Measurements from ENCODE around the gene WNT7A.

WNT7A gene

DNA sequence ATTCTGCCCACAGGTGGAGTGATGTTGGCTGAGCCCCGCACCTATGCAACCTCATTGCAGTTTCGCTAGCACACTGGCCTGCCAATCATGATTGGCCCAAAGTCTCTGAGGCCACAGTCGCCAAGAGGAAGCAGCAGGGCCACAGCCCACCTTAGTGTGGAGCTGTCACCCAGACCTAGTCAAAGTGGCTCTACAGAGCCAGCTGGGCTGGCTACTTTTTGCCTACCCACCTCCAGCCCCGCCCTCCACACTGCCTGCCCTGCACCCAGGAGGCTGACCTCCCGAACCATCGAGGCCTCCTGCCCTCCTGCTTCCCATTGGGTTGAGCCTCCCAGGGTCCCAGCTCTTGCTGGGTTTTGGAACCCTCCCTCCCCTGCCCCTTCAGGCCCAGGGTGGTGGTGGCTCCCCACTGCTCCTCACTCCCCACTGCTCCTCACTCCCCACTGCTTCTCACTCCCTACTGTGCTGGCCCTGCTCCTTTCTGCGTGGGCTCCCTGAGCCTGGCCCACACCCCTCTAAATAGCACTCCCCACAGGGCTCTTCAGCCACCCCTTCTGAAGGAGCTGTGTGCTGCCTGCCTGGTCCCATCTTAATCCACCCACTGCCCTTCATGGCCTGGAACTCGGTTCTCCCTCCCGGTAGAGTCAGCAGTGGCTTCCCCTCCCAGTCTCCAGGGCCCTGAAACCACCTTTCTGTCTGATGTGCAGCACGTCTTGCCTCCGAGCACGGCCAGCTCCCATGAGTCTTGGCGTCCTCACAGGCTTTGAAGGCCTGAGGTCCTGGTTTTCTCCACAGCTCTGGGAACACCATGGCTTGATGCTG, 89.3 kb downstream of the WNT7A start:
- DNase-seq: no peak

DNA sequence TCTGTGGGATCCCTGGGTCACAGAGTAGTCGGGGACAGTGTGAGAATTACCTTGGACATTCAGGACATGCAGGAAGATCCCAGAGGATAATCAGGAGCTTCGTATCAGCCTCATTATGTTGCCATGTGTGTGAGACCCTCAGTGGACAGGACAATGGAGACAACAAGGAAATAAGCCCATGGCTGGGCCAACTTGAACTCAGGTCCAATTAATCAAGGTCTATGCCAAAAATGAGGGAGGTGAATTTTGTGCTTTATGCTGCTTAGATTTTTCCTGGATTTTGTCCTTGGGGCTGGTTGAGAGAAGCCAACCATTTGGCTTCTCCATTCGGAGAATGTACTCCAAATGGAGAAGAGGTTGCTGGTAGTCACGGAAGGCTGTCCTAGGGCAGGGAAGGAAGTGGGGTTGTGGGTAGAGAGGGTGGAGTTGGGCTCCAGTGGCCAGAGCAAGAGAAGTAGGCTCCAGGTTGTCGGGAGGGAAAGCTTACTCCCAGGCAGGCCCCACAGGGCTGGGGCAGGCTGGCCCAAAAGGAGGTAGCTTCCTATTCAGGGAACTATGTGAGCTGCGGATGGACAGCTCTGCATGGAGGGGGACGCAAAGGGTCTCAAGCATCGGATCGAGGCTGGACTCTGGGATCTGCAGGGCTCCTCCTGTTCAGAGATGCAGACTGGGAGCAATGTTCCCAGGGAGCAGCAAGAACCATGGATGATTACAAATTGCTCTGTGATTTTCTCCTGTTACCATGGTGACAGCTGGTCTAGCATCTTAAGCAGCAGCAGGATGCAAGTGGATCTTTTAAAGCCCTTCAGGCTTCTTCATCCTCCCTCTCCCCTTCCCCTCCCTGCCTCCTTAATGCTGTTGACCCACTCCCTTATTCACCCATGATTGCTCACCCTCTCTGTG, 91.1 kb downstream of the WNT7A start:
- no peak for DNase-seq

DNA sequence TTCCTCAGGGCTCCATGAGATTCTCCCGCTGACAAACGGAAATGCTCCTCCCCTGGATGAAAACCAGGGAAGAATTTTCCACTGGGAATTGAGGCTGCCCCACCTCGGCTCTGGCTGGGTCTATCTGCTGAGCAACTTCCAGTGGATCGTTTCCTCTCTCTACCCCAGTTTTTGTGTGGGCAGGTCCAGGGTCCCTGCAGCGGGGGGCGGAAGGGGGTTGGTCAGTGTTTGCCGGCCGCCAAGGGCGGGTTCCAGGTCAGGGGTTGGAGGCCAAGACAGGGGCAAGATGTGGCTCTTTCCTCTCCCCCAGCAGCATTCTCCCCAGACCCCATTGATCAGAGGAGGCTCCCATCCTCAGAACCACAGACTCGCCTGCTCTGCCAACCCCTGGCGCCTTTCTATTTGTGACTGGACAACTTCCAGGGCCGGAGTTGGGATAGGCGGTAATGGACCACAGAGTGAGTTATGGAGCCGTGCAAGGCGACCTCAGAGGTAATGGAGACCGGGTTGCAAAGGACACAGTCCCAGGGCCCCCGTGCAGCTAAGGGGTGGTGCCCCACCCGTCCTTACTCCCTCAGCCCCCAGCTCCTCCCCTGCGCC, 92.2 kb downstream of the WNT7A start:
- no peak for DNase-seq

DNA sequence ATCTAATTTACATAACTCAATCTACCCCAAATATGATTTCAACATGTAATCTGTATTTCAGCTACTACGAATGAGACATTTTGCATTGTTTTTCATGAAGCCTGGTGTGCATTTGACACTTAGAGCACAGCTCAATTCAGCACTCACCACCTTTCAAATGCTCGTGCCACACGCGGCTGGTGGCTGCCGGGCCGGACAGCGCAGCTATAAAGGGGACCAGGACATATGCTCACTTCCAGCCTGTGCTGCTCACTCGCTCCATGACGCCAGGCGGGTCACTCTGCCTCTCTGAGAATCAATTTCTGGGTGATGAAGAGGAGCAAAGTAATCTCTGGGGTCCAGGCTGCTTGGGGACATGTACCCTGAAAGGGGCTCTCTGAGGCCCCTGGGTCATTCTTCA, 93.1 kb downstream of the WNT7A start:
- no peak for DNase-seq

DNA sequence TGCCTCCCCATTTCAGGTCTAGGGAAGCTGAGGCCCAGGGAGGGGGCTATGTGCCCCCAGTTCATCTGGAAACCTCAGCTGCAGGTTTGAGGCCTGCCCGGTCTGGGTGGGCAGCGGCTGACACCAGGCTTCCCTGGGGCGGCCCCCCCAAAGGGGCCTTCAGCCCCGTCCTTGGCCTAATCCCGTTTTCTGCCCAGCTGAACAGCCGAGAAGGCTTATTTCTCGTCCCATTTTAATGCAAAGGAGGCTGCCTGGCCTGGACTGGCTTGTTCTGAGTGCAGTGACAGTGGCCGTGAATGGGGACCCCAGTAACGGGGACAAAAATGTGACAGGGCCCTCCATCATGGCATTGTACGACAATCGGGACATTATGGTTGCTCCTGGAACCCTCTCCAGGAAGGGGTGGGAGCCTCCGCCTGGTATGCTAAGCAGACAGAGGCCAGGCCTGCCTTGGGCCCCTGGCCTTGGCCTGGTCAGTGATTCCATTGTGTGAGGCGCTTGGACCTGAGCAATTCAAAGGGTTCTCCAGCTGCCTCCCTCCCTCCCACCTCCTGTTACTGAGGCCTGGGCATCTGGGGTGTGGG, 93.9 kb downstream of the WNT7A start:
- DNase-seq: no peak

DNA sequence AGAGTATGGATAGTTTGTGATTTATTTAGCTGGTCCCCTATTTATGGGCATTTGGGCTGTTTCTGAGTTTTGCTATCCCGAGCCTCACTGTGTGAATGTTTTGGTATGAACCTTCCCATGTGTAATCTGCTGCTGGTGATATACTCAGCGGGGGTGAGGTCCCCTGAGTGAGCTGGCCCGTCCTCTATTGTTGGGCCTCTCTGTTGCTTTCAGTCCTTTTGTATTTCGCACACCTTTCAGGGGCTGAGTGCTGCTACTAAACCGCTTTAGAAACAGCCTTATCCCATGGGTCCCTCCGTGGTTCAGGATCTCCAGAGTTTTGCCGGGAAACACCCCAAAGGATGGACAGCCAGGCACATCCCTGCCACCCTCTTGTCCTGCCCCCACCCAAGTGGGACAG, 94.5 kb downstream of the WNT7A start:
- no peak for DNase-seq

DNA sequence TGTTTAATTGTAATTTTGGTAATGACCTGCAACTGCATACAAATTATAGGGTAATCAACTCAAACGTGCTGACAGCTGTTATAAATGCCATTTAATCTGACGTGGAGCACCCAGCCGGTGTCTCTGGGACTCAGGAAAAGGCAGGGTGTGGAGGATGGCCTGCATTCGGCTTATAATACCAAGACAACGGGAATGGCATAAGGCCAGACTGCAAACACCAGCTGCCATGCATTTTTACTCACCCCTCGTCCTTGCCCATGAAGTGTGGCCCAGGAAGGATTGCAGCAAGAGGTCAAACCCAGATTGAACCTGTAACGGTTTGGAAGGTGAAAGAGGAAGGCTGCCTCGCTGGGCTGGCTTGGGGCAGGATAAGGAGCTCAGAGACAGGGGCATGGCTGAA, 96.4 kb downstream of the WNT7A start:
- no peak for DNase-seq

DNA sequence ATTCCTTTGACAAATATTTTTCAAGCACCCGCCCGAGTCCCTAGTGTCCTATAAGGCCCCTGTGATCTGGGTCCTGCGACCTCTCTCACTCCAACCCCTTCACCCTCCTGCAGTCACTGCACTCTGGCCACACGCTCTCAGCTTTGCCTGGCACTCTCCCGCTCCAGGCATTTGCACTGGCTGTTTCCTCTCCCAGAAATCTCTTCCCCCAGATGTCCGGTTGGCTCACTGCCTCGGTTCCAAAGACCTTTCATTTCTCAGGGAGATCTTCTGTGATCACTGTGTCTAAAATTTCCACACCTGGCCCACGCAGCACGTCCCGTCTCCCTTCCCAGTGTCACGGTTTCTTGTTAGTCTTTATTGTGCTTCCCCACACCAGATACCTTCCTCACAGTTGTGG, 97.4 kb downstream of the WNT7A start:
- DNase-seq: no peak

DNA sequence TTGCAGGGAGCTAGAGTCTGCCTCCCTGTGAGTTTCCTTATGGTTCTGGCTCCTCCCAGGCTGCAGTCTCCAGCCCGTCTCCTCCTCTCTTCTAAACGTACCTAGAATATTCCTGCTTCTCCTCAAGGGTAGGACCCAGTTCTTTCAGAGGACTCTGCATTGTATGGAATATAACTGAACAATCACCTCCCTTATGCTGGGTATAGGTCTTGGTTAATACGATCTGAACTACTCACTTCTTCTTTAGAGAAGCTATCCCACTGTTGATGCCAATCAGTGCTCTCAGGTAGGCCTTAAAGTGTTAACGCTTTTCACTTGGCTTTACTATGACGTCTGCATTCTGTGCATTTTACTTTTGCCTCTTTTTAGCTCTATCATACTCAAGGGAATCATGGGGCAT, 98.5 kb downstream of the WNT7A start:
- DNase-seq: no peak

DNA sequence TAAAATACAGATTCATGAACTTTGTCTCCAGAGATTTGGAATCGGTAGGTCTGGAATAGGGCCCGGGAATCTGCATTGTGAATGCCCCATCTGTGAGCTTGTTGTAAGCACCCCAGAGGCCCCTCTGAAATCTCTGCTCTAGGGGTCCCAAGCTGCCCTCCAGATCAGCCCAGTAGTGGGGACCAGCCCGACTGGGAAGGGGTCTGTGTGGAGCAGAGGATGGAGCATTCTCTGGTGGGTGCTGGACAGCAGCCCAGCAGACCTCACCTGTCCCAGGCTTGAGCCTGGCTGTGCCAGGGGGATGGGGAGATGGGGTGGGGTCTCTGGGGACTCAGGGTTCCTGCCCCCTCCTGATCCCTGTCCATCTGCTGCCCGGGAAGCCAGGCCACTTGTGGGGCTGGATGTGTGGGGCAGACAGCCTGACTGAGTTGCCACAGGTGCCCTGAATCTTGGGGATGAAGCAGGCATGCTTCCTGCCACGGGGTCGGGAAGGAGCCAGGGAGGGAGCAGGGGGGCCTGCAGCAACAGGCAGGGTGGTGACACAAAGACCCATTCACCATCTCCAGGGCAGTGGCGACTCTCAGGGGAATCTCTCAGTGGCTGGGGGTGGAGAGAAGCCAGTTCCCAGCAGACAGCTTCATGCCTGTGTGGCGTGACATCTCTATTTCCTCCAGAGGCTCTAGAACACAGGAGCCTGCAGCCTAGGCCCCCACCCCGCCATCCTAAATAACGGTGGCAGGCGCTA, 99.3 kb downstream of the WNT7A start:
- no peak for DNase-seq

DNA sequence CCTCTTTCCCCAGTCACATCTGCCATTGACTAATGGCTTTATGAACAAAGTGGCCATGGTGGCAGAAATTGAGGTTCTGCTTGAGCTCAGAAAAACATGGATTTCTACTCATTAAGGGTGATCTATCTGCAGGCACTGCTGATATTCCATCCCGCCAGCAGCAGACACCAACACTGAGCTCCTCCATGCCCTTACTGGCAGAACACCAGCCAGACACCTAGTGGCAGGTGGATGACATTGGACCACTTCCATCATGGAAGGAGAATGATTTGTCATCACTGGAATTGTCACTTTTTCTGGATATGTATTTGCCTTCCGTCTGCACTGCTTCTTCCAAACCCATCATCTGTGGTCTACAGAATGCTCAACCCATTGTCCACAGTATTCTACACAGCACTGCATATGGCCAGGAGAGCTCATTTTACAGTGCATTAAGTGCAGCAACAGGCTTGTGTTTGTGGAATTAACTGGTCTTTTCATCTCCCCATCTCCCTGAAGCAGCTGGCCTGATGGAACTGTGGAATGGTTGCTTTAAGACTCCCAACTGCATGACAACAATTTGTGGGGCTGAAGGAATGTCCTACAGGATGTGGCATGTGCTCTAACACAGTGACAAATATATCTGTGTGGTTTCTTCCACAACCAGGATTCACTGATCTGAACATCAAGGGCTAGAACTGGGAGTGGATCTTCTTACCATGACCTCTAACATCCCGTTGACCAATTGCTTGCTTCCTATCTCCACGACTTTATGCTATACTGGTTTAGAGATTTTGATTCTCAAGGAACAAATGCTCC, 103.4 kb downstream of the WNT7A start:
- DNase-seq: no peak

DNA sequence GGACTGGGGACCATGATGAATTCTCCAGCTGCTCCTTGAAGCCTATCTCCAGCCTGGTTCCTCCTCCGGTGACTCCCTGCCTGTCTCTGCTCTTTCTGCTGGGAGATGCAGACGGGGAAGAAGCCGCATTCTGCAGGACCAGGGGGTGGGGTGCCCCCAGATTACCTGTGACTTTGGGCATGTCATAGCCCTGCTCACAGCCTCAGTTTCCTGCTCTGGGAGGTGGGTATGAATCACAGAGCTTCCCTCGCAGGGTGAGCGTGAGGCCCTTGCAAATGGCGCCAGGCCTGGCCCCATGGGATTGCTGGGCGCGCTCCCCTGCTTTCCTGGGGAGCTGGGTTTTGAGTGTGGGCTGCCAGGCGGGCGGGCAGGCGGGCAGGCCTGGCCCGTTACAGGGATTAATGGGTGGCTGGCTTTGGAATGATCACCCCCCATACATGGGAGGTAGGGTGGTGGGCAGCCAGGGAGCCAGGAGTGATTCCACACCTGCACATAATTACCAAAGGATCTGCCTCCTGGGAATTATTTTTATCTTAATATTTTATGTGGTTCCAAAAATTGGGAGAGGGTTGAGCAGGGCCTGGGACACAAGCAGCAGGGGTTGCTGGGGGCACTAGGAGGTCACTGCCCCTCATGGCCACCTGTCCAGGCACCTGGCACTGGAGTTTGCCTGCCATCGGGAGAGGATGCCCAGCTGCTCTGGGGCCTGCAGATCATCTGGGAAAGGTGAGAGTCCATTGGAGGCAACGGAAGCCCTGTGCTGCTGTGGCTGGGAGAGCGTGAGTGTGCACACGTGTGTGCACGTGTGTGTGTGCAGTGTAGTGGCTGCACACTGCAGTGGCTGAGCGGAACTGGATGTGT, 106.8 kb downstream of the WNT7A start:
- DNase-seq: no peak

DNA sequence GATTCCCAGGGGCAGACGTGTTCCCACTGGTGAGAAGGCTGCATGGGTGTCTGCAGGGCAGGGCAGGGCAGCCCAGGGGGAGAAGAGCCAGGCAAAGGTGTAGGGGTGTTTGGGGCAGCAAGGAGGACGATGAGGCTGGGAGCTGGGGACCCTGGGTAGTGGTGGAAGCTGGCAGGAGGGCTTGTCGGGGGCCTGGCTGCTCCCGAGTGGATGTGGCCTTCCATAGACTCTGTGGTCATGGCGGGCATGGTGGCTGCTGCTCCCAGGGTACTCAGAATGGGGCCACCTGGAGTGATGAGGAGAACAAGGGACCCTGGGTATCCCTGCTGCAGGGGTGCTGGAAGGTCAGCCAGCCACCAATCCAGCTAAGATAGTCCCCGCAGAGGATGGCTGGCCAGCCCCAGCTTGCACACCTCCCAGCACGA, 107.5 kb downstream of the WNT7A start:
- DNase-seq: no peak

DNA sequence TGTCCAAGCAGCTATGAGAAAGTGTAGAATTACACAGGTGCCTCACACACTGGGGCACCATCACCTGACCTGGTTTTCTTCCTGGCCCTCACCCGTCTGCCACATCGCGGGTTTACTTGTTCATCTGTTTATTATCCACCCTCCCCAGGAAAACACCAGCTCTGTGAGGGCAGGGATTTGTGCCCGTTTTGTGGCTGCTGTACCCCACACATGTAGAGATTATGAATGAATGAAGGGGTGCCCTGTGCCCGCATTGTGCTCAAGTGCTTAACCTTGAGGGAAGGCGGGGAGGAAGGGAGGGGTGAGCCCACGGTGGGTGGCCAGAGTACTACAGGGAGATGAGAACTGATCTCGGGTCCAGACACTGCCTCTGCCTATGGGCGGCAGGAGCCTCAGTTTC, 108.4 kb downstream of the WNT7A start:
- no peak for DNase-seq

DNA sequence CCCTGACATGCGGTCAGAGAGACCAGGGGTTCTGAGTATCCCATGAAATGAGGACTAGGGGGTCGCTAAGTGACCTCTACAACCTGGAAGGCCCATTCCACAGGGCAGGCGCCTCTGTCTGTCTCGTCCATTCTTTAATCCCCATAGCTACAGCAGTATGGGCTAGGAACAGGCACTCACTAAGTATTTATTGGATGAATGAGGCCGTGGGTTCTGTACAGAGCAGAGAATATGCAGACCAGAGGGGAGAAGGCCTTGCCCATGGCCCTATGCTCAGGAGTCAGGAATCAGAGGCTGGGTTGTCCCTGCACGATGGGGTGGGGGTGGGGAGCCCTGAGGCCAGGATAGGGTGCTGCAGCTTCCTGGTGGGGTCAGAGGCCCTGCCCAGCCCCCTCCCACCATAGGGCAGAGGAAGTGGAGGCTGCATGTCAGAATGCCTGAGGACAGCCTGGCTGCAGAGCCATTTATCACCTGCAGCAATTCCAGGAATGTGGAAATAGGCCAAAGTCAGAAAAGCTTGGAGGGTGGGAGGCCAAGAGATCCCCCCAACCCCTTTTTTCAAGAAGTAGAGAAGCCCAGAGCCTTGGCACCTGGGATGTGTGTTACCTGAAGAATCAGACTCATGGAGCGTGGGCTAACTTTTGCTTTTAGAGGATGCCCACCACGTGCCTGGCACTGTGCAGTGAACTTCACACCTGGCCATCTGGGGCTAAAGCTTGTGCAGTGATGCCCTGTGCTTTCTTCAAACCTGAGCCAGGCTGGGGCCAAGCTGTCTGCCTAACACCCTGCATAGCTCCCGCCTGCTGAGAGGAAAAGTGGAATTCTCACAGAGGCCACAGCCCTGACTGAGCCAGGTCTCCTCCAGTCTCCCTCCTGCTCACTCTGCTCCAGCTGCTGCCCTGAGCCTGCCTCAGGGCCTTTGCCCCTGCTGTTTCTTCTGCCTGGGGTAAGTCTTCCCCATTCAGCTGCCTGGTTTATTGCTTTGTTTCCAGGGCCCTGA, 109.4 kb downstream of the WNT7A start:
- no peak for DNase-seq

DNA sequence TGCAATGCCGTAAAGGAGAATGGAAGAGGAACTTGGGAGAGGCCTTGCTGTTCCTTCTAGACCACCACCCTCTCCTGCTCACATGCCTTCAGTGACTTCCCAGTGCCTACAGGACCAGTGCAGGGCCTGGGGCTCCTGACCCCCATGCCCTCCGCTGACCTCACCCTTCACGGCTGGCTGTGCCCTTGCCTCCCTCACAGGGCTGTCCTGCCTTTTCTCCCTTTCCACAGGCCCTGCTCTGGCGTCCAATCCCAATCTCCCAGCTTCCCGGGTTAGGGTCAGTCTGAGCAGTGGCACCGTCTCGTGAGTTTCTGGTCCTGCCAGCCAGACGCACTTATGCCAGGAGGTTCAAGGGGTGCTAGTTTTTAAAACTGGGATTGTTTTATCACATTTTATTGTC, 110.4 kb downstream of the WNT7A start:
- DNase-seq: no peak

DNA sequence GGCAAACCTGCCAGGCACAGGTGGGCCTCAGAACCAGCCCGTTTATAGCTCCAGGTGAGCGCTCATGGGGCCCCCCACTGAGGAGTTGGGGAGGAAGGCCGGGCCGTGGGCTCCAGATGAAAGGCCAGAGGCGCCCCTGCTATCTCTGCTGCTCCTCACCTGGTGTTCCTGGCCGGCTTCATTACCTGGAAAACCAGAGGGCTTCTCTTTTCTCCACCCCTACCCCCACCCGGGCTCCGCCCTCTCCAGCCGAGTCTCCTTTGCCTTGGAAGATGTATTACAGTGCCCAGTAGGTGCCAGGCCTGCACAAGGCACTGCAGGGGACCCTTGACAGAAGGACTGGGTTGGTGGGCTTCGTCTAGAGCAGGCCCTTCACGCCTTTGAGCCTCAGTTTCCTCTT, 111.4 kb downstream of the WNT7A start:
- DNase-seq: no peak

DNA sequence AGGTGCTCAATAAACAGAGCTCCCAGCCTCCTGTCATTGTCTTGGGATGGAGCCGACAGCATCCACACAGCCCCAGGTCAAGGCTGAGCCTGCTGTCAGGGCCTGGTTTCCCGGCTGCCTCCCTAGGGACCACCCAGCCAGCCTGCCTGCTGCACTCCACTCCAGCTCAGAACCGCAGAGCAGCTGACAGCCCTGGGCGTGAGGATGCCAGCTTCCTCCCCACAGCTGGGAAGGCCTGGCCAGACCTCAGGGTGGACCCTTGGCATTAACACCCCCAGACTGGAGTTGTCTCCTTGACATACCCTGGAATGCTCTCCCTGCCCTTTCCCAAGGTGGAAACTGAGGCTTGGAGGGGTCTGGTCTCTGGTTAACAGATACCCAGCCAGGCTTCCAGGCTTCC, 112.0 kb downstream of the WNT7A start:
- no peak for DNase-seq

DNA sequence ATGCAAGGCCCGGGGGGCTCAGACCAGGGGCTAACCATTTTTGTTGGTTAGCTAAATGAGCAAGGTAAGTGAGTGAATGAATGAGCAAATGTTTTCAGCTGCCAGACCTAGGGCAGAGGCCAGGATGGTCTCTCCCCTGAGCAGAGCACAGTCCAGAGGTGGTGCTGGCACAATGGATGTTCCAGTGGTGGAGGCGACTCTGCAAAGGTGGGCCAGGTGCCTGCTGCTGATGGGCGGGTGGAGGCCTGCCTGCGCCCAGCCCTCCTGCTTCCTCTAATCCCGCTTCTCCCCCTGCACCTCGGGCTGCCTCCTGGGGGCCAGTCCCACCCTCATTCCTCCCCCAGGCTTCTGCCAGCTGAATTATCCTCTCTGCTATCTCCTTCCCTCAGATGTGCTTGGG, 112.8 kb downstream of the WNT7A start:
- DNase-seq: no peak

Measured in GF-D8 (cell line).